ENCODE results near the gene HSF4.

The HSF4 gene

DNA sequence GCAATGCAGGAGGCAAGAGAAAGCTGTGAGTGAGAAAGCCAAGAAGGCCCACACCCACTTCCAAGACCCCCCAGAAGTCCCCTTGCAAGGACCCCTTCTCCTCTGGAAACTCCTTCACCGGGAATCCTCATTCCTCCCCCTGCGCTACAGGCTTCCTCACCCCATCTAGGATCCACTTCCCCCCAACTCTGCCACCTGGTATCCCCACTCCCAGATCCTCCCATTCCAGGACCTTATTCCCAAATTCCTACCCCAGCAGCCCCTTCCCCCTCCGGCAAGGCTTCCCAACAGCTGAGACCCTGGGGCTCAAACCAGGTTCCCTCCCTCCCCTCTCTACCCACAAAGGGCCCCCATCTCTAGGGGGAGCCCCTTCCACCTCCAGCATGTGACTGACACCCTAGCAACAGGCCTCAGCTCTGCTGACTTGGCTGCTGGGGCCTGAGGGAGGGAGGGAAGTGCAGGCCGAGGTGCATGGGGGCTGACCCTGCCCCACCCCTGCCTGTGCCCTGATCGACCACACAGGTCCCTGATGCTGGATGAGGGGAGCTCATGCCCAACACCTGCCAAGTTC lies 2.1 kb downstream of the HSF4 start:
- DNase-seq (ENCODE audit: low spot score), result no peak

GRCh38 chr16:67167588-67167987 lies 3.0 kb downstream of the HSF4 start:
- no peak for DNase-seq (ENCODE audit: low spot score)

DNA sequence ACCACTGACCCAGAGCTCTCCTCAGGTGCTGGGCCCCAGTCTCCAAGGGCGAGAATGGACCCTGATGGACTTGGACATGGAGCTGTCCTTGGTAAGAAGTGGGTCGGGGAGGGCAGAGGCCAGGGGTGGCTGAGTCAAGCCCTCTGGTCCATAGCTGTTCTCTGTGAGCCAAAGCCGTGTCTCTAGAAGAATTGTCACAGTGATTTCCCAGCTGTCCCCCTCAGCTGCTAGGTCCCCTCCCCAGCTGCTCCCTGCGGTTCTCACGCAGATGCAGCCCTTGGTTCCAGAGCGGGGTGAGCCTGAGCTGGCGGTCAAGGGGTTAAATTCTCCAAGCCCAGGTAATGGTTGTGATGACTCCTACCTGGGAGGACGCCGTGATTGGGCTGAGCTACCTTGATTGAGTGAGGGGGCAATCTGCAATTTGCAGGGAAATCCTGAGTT lies 4.5 kb downstream of the HSF4 start:
- no peak for DNase-seq (ENCODE audit: low spot score)

GRCh38 chr16:67169642-67170167 lies 5.2 kb downstream of the HSF4 start:
- DNase-seq (ENCODE audit: low spot score), result no peak

GRCh38 chr16:67170168-67170948 lies 5.8 kb downstream of the HSF4 start, which contains the start of gene NOL3:
Gene NOL3, plus strand, starts transcription at chr16:67170538.
- DNase-seq (ENCODE audit: low spot score), result peak; percentile 93

DNA sequence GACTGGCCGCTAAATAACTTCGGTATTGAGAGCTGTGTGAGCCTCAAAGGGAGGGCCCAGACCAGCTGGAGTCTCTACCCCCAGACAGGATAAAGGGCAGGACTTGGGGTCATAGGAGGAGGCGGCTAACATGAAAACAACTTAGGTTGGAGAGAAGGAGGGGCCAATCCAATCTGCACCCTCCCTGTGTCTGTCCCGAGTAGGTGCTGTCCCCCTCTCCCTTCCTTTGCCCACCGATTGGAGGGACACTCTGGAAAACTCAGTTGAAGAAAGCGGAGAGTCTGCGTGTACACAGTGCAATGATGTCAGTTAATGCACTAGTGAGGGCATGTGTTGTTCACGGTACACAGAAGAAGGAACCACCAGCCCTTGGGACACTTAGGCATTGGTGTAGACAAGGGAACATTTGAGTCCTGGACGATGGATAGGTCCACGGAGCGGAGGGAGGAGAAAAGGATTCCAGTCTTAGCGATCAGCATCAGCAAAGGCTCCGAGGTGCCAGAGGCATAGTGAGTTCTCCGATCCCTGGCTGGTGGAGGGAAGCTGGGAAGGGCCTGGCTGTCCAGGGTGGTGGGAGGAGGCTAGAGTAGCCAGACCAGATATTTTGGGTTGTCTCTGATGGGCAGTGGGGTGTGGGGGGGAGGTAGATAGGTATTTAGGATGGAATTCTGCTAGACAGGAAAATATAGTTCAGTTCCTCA lies 6.6 kb downstream of the HSF4 start:
- no peak for DNase-seq (ENCODE audit: low spot score)

DNA sequence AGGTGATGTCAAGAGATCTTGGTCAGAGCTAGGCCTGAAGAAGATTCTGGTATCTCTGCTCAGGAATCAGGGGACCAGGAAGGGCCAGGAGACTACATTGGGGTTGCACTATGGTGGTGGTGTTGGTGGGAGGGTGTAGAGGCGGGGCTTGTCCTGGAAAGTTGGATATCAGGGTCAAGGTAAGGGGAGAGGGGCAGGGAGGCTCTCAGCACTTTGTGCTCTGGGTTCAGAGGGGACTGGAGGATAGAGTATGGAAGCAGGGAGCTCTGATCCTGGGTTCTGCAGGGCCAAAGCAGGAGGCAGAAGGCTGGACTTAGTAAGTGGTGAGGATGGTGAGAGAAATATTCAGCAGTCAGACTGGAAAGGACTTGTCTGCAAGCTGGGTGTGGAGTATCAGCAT lies 8.8 kb downstream of the HSF4 start:
- DNase-seq (ENCODE audit: low spot score), result no peak

- peak; percentile 92 for DNase-seq (ENCODE audit: low spot score)
These were observed 9.5 kb downstream of the HSF4 start for GRCh38 chr16:67173808-67174705.

GRCh38 chr16:67174706-67175231 lies 10.2 kb downstream of the HSF4 start:
- no peak for DNase-seq (ENCODE audit: low spot score)

GRCh38 chr16:67176662-67177061 lies 12.1 kb downstream of the HSF4 start:
- no peak for DNase-seq (ENCODE audit: low spot score)

DNA sequence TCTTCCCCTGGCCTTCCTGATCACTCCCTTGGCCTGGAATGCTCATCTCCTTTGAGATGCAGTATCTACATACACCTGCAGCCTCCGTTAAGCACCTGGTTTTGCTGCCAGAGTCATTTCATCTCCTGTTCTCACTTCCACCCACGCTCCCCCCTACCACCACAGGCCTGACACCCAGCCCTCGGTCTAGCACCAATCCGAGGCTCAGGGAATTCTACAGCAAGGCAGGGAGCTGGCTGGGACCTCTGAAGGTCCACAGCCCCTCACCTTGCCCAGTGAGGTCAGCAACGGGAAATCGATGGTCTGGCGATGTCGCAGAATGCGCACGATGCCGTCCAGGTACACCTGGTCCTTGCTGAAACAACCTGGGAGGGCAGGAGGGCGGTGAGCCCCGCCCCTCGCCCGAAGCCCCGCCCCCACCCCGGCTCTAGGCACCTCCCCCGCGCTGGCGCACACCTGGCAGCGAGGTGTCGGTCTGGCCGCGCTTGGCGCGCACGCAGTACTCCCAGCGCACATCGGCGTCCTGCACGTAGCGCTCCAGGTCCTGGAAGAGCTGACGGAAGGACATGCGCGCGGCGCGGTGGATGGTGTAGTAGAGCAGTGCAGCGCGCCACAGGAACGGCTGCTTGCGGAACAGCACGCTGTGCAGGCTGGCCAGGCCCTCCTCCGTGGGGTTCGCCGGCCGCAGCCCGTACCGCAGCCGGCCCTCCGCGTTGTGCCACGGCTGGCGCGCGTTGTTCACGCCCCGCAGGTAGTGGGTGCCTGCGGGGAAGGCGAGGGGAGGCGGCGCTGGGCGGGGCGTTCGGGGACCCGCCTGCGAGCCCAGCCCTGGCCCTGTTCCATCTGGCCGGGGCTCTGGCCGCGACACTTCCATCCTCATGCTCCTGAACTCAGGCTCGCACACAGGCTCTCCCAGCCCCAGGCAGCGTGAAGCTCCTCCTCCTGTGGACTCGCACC lies 13.5 kb downstream of the HSF4 start:
- DNase-seq (ENCODE audit: low spot score), result peak; percentile 82

- DNase-seq (ENCODE audit: low spot score), result no peak
These were observed 15.0 kb downstream of the HSF4 start for GRCh38 chr16:67179421-67180080.

GRCh38 chr16:67180166-67180565 lies 15.6 kb downstream of the HSF4 start:
- DNase-seq (ENCODE audit: low spot score), result no peak

DNA sequence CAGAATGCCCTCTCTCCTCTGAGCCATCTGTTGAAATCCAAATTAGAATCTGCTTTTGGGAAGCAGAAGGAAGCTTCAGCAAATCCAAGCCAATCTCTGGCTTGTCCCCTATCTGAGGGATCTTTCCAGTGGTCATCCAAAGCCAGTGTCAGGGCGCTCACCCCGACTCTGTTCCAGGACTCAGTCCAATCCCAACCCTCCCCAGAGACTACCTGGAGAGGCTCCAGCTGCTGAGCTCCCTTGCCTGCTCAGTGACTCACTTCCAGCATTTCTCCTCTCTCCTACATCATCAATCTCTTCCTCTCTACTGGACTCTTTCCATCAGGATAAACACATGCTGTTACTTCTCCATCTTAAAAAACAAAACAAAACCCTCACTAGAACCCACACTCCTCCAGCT lies 16.8 kb downstream of the HSF4 start:
- peak; percentile 91 for DNase-seq (ENCODE audit: low spot score)

GRCh38 chr16:67182288-67182687 lies 17.7 kb downstream of the HSF4 start:
- no peak for DNase-seq (ENCODE audit: low spot score)

DNA sequence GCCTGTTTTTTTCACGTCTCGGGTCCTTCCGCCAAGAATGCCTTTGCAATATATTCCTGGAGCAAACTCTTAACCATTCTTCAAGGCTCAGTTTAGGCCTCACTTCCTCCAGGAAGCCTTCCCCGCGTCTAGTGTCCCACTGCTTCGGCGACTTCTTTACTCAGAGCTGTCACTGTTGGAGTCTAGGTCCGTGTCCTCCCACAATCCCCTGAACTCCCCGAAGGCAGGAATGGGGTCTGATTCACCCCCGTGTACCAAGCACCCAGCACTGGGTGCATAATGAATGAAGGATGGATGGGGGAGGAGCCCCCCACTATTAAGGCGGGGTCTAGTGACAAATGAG lies 18.7 kb downstream of the HSF4 start:
- DNase-seq (ENCODE audit: low spot score), result no peak

- DNase-seq (ENCODE audit: low spot score), result peak; percentile 100
These were observed 19.3 kb downstream of the HSF4 start, which contains the start of gene MATCAP1 for GRCh38 chr16:67183627-67184452. Gene MATCAP1, minus strand, starts transcription at chr16:67183963. Its CDS starts 3,353 bp downstream, at chr16:67180610.

- no peak for DNase-seq (ENCODE audit: low spot score)
These were observed 20.0 kb downstream of the HSF4 start for GRCh38 chr16:67184453-67184994.
